ENCODE data around the gene LTA.

LTA gene

DNA sequence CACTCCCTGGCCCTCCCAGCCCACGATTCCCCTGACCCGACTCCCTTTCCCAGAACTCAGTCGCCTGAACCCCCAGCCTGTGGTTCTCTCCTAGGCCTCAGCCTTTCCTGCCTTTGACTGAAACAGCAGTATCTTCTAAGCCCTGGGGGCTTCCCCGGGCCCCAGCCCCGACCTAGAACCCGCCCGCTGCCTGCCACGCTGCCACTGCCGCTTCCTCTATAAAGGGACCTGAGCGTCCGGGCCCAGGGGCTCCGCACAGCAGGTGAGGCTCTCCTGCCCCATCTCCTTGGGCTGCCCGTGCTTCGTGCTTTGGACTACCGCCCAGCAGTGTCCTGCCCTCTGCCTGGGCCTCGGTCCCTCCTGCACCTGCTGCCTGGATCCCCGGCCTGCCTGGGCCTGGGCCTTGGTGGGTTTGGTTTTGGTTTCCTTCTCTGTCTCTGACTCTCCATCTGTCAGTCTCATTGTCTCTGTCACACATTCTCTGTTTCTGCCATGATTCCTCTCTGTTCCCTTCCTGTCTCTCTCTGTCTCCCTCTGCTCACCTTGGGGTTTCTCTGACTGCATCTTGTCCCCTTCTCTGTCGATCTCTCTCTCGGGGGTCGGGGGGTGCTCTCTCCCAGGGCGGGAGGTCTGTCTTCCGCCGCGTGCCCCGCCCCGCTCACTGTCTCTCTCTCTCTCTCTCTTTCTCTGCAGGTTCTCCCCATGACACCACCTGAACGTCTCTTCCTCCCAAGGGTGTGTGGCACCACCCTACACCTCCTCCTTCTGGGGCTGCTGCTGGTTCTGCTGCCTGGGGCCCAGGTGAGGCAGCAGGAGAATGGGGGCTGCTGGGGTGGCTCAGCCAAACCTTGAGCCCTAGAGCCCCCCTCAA, at the start of gene LTA:
Gene LTA, plus strand, starts transcription at position 249 of the 871 bp plus-strand sequence. Its CDS starts 454 bp downstream, at position 703.
- Histone ChIP-seq H3K4me3 (ENCODE audit: low read length in 2 of 2) (no peak within 1 kb of the TSS), H3K27ac (ENCODE audit: low read length) (no peak within 1 kb of the TSS), H3K27me3 (ENCODE audit: control insufficient read depth in 1 of 2, insufficient read depth in 2 of 2, low read length in 2 of 2) (peaks cover 11 to 13% of the 10 kb centered on the region in 2 donors), H3K9me3 (ENCODE audit: control insufficient read depth in 2 of 2, low read length in 2 of 2) (no peaks in the 10 kb centered on the region), H3K9ac (ENCODE audit: low read length in 2 of 2) (no peak within 1 kb of the TSS), H3K36me3 (ENCODE audit: control insufficient read depth in 2 of 2, insufficient read depth in 2 of 2, low read length in 2 of 2) (no peaks in the 10 kb centered on the region), H3K4me1 (ENCODE audit: control insufficient read depth, insufficient read depth, low read length) (no peaks in the 10 kb centered on the region)

GRCh38 chr6:31525553-31525931, 46.5 kb upstream of the LTA start:
- H3K36me3 ChIP-seq (ENCODE audit: control insufficient read depth in 2 of 2, insufficient read depth in 2 of 2, low read length in 2 of 2): peaks cover 8 to 10% of the 10 kb centered on the region in 2 donors
- H3K9me3 ChIP-seq (ENCODE audit: control insufficient read depth in 2 of 2, low read length in 2 of 2): no peaks in the 10 kb centered on the region
- no peak overlapping the region for H3K9ac ChIP-seq (ENCODE audit: low read length in 2 of 2)
- no peaks in the 10 kb centered on the region for H3K4me1 ChIP-seq (ENCODE audit: control insufficient read depth, insufficient read depth, low read length)
- H3K4me3 ChIP-seq (ENCODE audit: low read length in 2 of 2): no peak overlapping the region
- H3K27me3 ChIP-seq (ENCODE audit: control insufficient read depth in 1 of 2, insufficient read depth in 2 of 2, low read length in 2 of 2): no peaks in the 10 kb centered on the region
- H3K27ac ChIP-seq (ENCODE audit: low read length): no peak overlapping the region

DNA sequence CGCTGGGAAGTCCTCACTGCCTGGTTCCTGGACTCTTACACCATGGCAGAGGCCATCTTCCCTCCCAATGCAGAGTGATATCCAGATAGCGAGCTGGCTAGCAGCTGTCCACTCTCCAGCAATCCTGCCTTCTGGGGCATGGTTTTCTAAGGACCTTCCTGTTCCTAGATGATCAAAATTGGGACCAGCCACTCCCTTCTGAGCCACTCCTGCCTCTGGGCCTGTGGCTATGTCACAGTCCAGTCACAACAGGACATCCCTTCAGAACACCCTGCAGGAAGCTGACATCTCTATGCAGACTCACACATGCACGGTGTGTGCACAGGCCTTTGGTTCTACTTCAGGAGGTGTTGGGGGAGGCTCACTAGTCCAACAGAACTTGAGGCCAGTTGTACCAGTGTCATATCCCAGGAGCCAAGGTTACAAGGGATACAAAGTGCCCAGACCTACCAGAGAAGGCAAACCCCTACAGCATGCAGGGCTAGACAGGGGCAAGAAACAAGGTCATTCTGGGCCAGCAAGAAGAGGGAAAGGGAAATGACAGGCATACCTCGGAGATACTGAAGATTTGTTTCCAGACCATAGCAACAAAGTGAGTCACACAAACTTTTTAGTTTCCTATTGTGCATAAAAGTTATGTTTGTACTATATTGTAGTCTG, 46.0 kb upstream of the LTA start:
- no peak overlapping the region for H3K9ac ChIP-seq (ENCODE audit: low read length in 2 of 2)
- H3K4me3 ChIP-seq (ENCODE audit: low read length in 2 of 2): no peak overlapping the region
- H3K4me1 ChIP-seq (ENCODE audit: control insufficient read depth, insufficient read depth, low read length): no peaks in the 10 kb centered on the region
- no peak overlapping the region for H3K27ac ChIP-seq (ENCODE audit: low read length)
- H3K27me3 ChIP-seq (ENCODE audit: control insufficient read depth in 1 of 2, insufficient read depth in 2 of 2, low read length in 2 of 2): no peaks in the 10 kb centered on the region
- H3K9me3 ChIP-seq (ENCODE audit: control insufficient read depth in 2 of 2, low read length in 2 of 2): no peaks in the 10 kb centered on the region
- peaks cover 13 to 15% of the 10 kb centered on the region in 2 donors for H3K36me3 ChIP-seq (ENCODE audit: control insufficient read depth in 2 of 2, insufficient read depth in 2 of 2, low read length in 2 of 2)

DNA sequence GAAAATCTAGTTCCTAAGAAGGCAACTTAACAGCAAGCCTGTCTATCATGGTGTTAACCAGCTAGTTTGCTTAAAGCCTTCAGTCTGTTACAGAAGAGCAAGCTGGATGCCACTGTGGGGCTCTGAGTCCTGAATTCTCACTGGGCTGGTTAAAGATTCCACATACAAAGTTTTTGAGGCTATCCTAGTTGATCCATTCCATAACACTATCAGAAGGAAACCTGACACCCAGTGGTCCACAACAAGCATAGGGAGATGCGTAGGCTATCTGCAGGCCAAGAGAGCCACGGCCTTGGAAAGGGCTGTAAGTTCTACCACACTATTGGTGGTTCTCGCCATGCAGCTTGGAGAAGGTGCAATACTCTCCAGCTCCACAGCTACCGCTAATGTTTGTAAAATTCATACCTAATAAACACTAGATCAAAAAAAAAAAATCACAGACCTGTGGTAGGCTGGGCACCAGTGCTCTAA, 43.7 kb upstream of the LTA start:
- Histone ChIP-seq H3K9me3 (ENCODE audit: control insufficient read depth in 2 of 2, low read length in 2 of 2) (no peaks in the 10 kb centered on the region), H3K9ac (ENCODE audit: low read length in 2 of 2) (no peak overlapping the region), H3K36me3 (ENCODE audit: control insufficient read depth in 2 of 2, insufficient read depth in 2 of 2, low read length in 2 of 2) (peaks cover 24 to 35% of the 10 kb centered on the region in 2 donors), H3K27me3 (ENCODE audit: control insufficient read depth in 1 of 2, insufficient read depth in 2 of 2, low read length in 2 of 2) (no peaks in the 10 kb centered on the region), H3K4me1 (ENCODE audit: control insufficient read depth, insufficient read depth, low read length) (no peaks in the 10 kb centered on the region), H3K27ac (ENCODE audit: low read length) (no peak overlapping the region), H3K4me3 (ENCODE audit: low read length in 2 of 2) (no peak overlapping the region)

DNA sequence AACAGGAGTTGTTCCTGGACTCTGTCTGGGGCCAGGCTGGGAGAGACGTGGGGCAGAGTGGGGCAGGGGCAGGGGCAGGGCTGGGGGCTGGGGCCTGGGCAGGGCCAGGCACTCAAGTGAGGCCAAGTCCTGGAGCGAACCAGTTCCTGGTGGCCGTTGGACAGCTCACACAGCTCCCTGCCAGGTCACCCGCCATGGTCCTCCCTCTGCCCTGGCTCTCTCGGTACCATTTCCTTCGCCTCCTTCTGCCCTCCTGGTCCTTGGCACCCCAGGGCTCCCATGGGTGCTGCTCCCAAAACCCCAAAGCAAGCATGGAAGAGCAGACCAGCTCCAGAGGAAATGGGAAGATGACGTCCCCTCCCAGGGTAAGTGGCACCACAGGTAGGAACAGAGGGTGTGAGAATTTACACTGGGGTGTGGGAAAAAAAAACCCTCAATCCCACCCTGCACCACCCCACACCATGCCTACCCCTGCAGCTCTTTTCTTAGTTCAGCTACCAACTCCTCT, 43.2 kb upstream of the LTA start, which contains the start of gene MCCD1:
Gene MCCD1, plus strand, starts transcription at position 142 of the 508 bp plus-strand sequence. Its CDS starts 53 bp downstream, at position 195.
- H3K4me1 ChIP-seq (ENCODE audit: control insufficient read depth, insufficient read depth, low read length): no peaks in the 10 kb centered on the region
- no peaks in the 10 kb centered on the region for H3K27me3 ChIP-seq (ENCODE audit: control insufficient read depth in 1 of 2, insufficient read depth in 2 of 2, low read length in 2 of 2)
- H3K36me3 ChIP-seq (ENCODE audit: control insufficient read depth in 2 of 2, insufficient read depth in 2 of 2, low read length in 2 of 2): peaks cover 28 to 40% of the 10 kb centered on the region in 2 donors
- H3K4me3 ChIP-seq (ENCODE audit: low read length in 2 of 2): no peak within 1 kb of the TSS
- no peaks in the 10 kb centered on the region for H3K9me3 ChIP-seq (ENCODE audit: control insufficient read depth in 2 of 2, low read length in 2 of 2)
- no peak within 1 kb of the TSS for H3K27ac ChIP-seq (ENCODE audit: low read length)
- no peak within 1 kb of the TSS for H3K9ac ChIP-seq (ENCODE audit: low read length in 2 of 2)

DNA sequence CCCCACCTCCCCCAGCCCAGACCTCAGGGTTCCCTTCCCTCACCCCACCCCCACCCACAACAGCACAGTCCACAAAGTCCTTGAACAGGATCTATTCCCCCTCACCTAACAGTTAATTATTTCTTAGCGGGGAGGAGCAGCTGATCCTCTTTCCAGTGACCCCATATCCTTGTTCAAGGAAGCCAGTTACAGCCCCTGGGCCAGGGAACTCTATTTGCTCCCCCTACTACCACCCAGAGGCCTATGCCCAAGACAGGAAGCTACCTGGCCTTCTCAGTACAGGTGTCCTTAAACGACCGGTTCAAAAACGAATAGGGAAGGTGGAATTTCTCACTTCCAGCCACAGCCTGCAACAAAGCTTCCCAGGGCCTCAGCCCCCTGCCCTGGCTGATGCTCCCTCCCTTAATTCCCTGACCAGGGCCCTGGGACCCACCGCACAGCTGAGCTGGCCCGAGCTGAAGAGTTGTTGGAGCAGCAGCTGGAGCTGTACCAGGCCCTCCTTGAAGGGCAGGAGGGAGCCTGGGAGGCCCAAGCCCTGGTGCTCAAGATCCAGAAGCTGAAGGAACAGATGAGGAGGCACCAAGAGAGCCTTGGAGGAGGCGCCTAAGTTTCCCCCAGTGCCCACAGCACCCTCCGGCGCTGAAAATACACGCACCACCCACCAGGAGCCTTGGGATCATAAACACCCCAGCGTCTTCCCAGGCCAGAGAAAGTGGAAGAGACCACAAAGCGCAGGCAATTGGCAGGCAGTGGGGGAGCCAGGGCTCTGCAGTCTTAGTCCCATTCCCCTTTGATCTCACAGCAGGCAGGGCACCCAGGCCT, 42.5 kb upstream of the LTA start:
- Histone ChIP-seq H3K36me3 (ENCODE audit: control insufficient read depth in 2 of 2, insufficient read depth in 2 of 2, low read length in 2 of 2) (peaks cover 33 to 46% of the 10 kb centered on the region in 2 donors), H3K9ac (ENCODE audit: low read length in 2 of 2) (no peak overlapping the region), H3K27ac (ENCODE audit: low read length) (no peak overlapping the region), H3K9me3 (ENCODE audit: control insufficient read depth in 2 of 2, low read length in 2 of 2) (no peaks in the 10 kb centered on the region), H3K4me1 (ENCODE audit: control insufficient read depth, insufficient read depth, low read length) (no peaks in the 10 kb centered on the region), H3K27me3 (ENCODE audit: control insufficient read depth in 1 of 2, insufficient read depth in 2 of 2, low read length in 2 of 2) (no peaks in the 10 kb centered on the region), H3K4me3 (ENCODE audit: low read length in 2 of 2) (no peak overlapping the region)

- Histone ChIP-seq H3K4me3 (ENCODE audit: low read length in 2 of 2) (no peak overlapping the region), H3K36me3 (ENCODE audit: control insufficient read depth in 2 of 2, insufficient read depth in 2 of 2, low read length in 2 of 2) (peaks cover 45 to 57% of the 10 kb centered on the region in 2 donors), H3K4me1 (ENCODE audit: control insufficient read depth, insufficient read depth, low read length) (no peaks in the 10 kb centered on the region), H3K9me3 (ENCODE audit: control insufficient read depth in 2 of 2, low read length in 2 of 2) (no peaks in the 10 kb centered on the region), H3K9ac (ENCODE audit: low read length in 2 of 2) (no peak overlapping the region), H3K27ac (ENCODE audit: low read length) (no peak overlapping the region), H3K27me3 (ENCODE audit: control insufficient read depth in 1 of 2, insufficient read depth in 2 of 2, low read length in 2 of 2) (no peaks in the 10 kb centered on the region)
These were observed 41.4 kb upstream of the LTA start for GRCh38 chr6:31530659-31531058.

- no peak overlapping the region for H3K9ac ChIP-seq (ENCODE audit: low read length in 2 of 2)
- peaks cover 50 to 63% of the 10 kb centered on the region in 2 donors for H3K36me3 ChIP-seq (ENCODE audit: control insufficient read depth in 2 of 2, insufficient read depth in 2 of 2, low read length in 2 of 2)
- no peaks in the 10 kb centered on the region for H3K9me3 ChIP-seq (ENCODE audit: control insufficient read depth in 2 of 2, low read length in 2 of 2)
- H3K4me1 ChIP-seq (ENCODE audit: control insufficient read depth, insufficient read depth, low read length): no peaks in the 10 kb centered on the region
- no peak overlapping the region for H3K27ac ChIP-seq (ENCODE audit: low read length)
- H3K4me3 ChIP-seq (ENCODE audit: low read length in 2 of 2): no peak overlapping the region
- no peaks in the 10 kb centered on the region for H3K27me3 ChIP-seq (ENCODE audit: control insufficient read depth in 1 of 2, insufficient read depth in 2 of 2, low read length in 2 of 2)
These were observed 40.9 kb upstream of the LTA start for GRCh38 chr6:31531162-31531561.

DNA sequence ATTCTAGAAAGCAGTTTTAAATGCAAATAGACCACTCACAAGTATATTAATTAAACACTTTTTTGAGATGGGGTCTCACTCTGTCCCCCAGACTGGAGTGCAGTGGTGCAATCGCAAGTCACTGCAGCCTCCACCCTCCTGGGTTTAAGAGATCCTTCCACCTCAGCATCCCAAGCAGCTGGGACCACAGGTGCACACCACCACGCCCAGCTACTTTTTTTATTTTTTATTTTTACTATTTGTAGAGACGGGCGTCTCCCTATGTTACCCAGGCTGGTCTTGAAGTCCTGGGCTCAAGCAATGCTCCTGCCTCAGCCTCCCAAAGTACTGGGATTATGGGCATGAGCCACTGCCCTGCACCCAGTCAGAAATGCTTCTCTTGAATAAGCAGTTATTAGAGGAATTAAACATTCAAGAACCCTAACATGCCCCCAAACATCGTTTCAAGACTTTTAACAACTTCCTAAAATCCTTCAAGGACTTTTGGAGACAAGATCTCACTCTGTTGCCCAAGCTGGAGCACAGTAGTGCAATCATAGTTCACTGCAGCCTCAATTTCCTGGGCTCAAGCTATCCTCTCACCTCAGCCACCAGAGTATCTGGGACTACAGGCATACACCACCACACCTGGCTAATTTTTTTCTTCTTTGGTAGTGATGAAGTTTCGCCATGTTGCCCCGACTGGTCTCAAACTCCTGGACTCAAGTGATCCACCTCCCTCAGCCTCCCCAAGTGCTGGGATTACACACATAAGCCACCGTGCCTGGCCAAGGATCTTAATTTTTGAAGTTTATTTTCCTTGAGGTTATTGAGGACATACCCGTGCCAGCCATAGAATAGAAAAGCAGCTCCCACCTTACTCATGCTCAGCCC, 40.1 kb upstream of the LTA start:
- Histone ChIP-seq H3K9ac (ENCODE audit: low read length in 2 of 2) (no peak overlapping the region), H3K9me3 (ENCODE audit: control insufficient read depth in 2 of 2, low read length in 2 of 2) (no peaks in the 10 kb centered on the region), H3K4me3 (ENCODE audit: low read length in 2 of 2) (no peak overlapping the region), H3K27ac (ENCODE audit: low read length) (no peak overlapping the region), H3K27me3 (ENCODE audit: control insufficient read depth in 1 of 2, insufficient read depth in 2 of 2, low read length in 2 of 2) (no peaks in the 10 kb centered on the region), H3K36me3 (ENCODE audit: control insufficient read depth in 2 of 2, insufficient read depth in 2 of 2, low read length in 2 of 2) (peaks cover 55 to 68% of the 10 kb centered on the region in 2 donors), H3K4me1 (ENCODE audit: control insufficient read depth, insufficient read depth, low read length) (no peaks in the 10 kb centered on the region)
